DOHH2 (cell line): ENCODE data around the gene MARCHF4.

Source experiments
- H3F3A ChIP-seq: fragments of 200-600 bp; sonication (generic), shearing (Covaris generic); 2 replicates; pipeline ENCODE4 v1.6.0; 2016; ENCODE audit warnings: antibody characterized with exemption, mild to moderate bottlenecking; ENCODE audit not compliant: control insufficient read depth, insufficient read depth
- H3K27ac ChIP-seq: fragments of 200-600 bp; sonication (generic); 2 replicates; pipeline ENCODE4 v1.5.1; 2014; ENCODE audit warnings: low read depth, mild to moderate bottlenecking, low read length, moderate library complexity
- H3K27me3 ChIP-seq: fragments of 200-600 bp; sonication (generic); 2 replicates; pipeline ENCODE4 v1.6.1; 2014; ENCODE audit warnings: mild to moderate bottlenecking, low read length, mixed read lengths; ENCODE audit not compliant: control insufficient read depth
- H3K36me3 ChIP-seq: fragments of 200-600 bp; sonication (generic); 2 replicates; pipeline ENCODE4 v1.6.1; 2014; ENCODE audit warnings: mild to moderate bottlenecking, low read length, moderate library complexity, mixed read lengths; ENCODE audit not compliant: control insufficient read depth
- H3K4me1 ChIP-seq: fragments of 200-600 bp; sonication (generic); 2 replicates; pipeline ENCODE4 v1.6.1; 2014; ENCODE audit warnings: mild to moderate bottlenecking, low read length, mixed read lengths; ENCODE audit not compliant: control insufficient read depth
- H3K4me2 ChIP-seq: fragments of 200-600 bp; sonication (generic); 2 replicates; pipeline ENCODE4 v1.6.0; 2014; ENCODE audit warnings: mild to moderate bottlenecking, low read length, moderate library complexity
- H3K4me3 ChIP-seq: fragments of 200-600 bp; sonication (generic); 2 replicates; pipeline ENCODE4 v1.5.1; 2014; ENCODE audit warnings: mild to moderate bottlenecking, low read length, mixed read lengths
- H3K79me2 ChIP-seq: fragments of 200-600 bp; sonication (generic); 2 replicates; pipeline ENCODE4 v1.6.1; 2014; ENCODE audit warnings: mild to moderate bottlenecking, low read length, mixed read lengths; ENCODE audit not compliant: control insufficient read depth
- H3K9me2 ChIP-seq: fragments of 200-600 bp; sonication (generic); replicated peaks from 2 replicates; pipeline ENCODE4 v1.6.1; 2014; ENCODE audit warnings: mild to moderate bottlenecking, low read length, mixed read lengths; ENCODE audit not compliant: control insufficient read depth
- H3K9me3 ChIP-seq: fragments of 200-600 bp; sonication (generic); 2 replicates; pipeline ENCODE4 v1.6.1; 2014; ENCODE audit warnings: antibody characterized with exemption, low read length, mixed read lengths; ENCODE audit not compliant: control insufficient read depth, insufficient read depth
- H4K20me1 ChIP-seq: fragments of 200-600 bp; sonication (generic); 2 replicates; pipeline ENCODE4 v1.6.0; 2014; ENCODE audit warnings: low read depth, mild to moderate bottlenecking, antibody characterized with exemption, low read length, moderate library complexity; ENCODE audit not compliant: control insufficient read depth, insufficient read depth
- CTCF ChIP-seq: fragments of 200-600 bp; sonication (generic); IDR thresholded peaks from one replicate; pipeline ENCODE4 v1.5.1; 2014; ENCODE audit warnings: antibody characterized with exemption, mild to moderate bottlenecking, low read depth, low read length; ENCODE audit not compliant: poor library complexity, severe bottlenecking
- EZH2phosphoT487 ChIP-seq: fragments of 200-600 bp; sonication (generic); IDR thresholded peaks from 2 replicates; pipeline ENCODE4 v1.6.1; 2017; ENCODE audit warnings: borderline replicate concordance, mild to moderate bottlenecking, antibody characterized with exemption, low read length, moderate library complexity, mixed read lengths

The MARCHF4 gene

GRCh38 chr2:216404010-216404618 lies 31.8 kb upstream of the MARCHF4 start:
- H4K20me1 ChIP-seq: no peaks in the 10 kb centered on the region
- H3F3A ChIP-seq: no peaks in the 10 kb centered on the region
- H3K9me2 ChIP-seq: no peaks in the 10 kb centered on the region
- H3K36me3 ChIP-seq: no peaks in the 10 kb centered on the region
- H3K9me3 ChIP-seq: no peaks in the 10 kb centered on the region
- H3K27ac ChIP-seq: no peak overlapping the region
- no peaks in the 10 kb centered on the region for H3K79me2 ChIP-seq
- no peak overlapping the region for H3K4me3 ChIP-seq
- peaks cover 4% of the 10 kb centered on the region for H3K4me1 ChIP-seq
- no peak overlapping the region for H3K4me2 ChIP-seq
- H3K27me3 ChIP-seq: peaks cover 19% of the 10 kb centered on the region
- no peak for TF ChIP-seq EZH2phosphoT487
- TF ChIP-seq CTCF: peak; percentile 61

- no peaks in the 10 kb centered on the region for H3K79me2 ChIP-seq
- H4K20me1 ChIP-seq: no peaks in the 10 kb centered on the region
- peaks cover 4% of the 10 kb centered on the region for H3K4me1 ChIP-seq
- H3K9me3 ChIP-seq: no peaks in the 10 kb centered on the region
- no peaks in the 10 kb centered on the region for H3K9me2 ChIP-seq
- H3K27me3 ChIP-seq: peaks cover 15% of the 10 kb centered on the region
- H3K36me3 ChIP-seq: no peaks in the 10 kb centered on the region
- H3K4me2 ChIP-seq: no peak overlapping the region
- no peaks in the 10 kb centered on the region for H3F3A ChIP-seq
- TF ChIP-seq CTCF: no peak
- no peak for TF ChIP-seq EZH2phosphoT487
- H3K4me3 ChIP-seq: no peak overlapping the region
- no peak overlapping the region for H3K27ac ChIP-seq
Observed at GRCh38 chr2:216402751-216403150, 30.5 kb upstream of the MARCHF4 start.

GRCh38 chr2:216399621-216400020 lies 27.3 kb upstream of the MARCHF4 start:
- H3K4me2 ChIP-seq: no peak overlapping the region
- no peaks in the 10 kb centered on the region for H3K9me3 ChIP-seq
- no peaks in the 10 kb centered on the region for H4K20me1 ChIP-seq
- H3K4me3 ChIP-seq: no peak overlapping the region
- peaks cover 3% of the 10 kb centered on the region; the same call in 1 of the 2 replicates for H3K27me3 ChIP-seq
- H3K9me2 ChIP-seq: no peaks in the 10 kb centered on the region
- H3K36me3 ChIP-seq: no peaks in the 10 kb centered on the region
- no peaks in the 10 kb centered on the region for H3K79me2 ChIP-seq
- TF ChIP-seq CTCF (no peak), EZH2phosphoT487 (no peak)
- H3F3A ChIP-seq: no peaks in the 10 kb centered on the region
- H3K4me1 ChIP-seq: no peaks in the 10 kb centered on the region
- no peak overlapping the region for H3K27ac ChIP-seq
